Vagina (tissue), 2 donors: Measurements from ENCODE around the gene TRABD2A.

Source experiments
- POLR2A ChIP-seq, 2 donors: fragments of 450-650 bp; IDR thresholded peaks; one replicate each; pipeline ENCODE4 v1.6.1; 2017; ENCODE audit warnings: antibody characterized with exemption in 2 of 2, mild to moderate bottlenecking in 2 of 2, moderate library complexity in 2 of 2
- POLR2AphosphoS5 ChIP-seq, 2 donors: sonication (generic); formaldehyde crosslinking; IDR thresholded peaks; one replicate each; pipeline ENCODE4 v1.9.0; 2017; ENCODE audit warnings: antibody characterized with exemption in 2 of 2, mild to moderate bottlenecking in 2 of 2, low read depth in 1 of 2; ENCODE audit not compliant: insufficient read depth in 1 of 2
- TF ChIP-seq, protein P1 (sequence below), 3 experiments: fragments of 450-650 bp in 2 of 3; fragments of 200-600 bp in 1 of 3; sonication (generic) in 1 of 3; IDR thresholded peaks; one replicate each; pipeline ENCODE4 v1.5.1; 2017 to 2019; ENCODE audit warnings: antibody characterized with exemption in 3 of 3, mild to moderate bottlenecking in 2 of 3, moderate library complexity in 2 of 3

GRCh38 chr2:84900971-84901370, 20.1 kb upstream of the TRABD2A start:
- no peak for TF ChIP-seq POLR2A (IDR thresholded peaks at IDR 0.05)
- TF ChIP-seq, protein P1, sequence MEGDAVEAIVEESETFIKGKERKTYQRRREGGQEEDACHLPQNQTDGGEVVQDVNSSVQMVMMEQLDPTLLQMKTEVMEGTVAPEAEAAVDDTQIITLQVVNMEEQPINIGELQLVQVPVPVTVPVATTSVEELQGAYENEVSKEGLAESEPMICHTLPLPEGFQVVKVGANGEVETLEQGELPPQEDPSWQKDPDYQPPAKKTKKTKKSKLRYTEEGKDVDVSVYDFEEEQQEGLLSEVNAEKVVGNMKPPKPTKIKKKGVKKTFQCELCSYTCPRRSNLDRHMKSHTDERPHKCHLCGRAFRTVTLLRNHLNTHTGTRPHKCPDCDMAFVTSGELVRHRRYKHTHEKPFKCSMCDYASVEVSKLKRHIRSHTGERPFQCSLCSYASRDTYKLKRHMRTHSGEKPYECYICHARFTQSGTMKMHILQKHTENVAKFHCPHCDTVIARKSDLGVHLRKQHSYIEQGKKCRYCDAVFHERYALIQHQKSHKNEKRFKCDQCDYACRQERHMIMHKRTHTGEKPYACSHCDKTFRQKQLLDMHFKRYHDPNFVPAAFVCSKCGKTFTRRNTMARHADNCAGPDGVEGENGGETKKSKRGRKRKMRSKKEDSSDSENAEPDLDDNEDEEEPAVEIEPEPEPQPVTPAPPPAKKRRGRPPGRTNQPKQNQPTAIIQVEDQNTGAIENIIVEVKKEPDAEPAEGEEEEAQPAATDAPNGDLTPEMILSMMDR (IDR thresholded peaks at IDR 0.05), result no peak
- TF ChIP-seq POLR2AphosphoS5 (IDR thresholded peaks at IDR 0.05; ENCODE audit: insufficient read depth in 1 of 2, low read depth in 1 of 2), result no peak
